Measurements from ENCODE around the gene GRB10.

DNA sequence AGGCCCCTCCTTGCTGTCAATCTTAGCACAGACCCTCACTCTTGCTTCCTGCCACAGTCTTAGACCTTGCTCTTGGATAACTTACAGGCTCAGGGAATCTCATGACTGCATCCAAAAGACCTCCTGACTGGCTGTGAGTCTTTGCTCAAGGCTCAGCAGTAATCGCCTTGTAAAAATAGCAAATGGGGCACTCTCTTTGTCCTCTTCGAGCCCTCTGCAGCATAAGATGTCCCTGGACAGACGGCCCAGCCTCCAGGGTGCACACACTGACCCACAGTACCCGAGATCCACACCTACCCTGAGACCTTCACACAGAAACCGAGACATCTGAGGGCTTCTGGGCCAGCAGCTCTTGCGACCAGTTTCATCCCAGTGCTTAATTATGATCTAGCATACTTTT lies 151.6 kb downstream of the GRB10 start:
- TF ChIP-seq, protein P1, sequence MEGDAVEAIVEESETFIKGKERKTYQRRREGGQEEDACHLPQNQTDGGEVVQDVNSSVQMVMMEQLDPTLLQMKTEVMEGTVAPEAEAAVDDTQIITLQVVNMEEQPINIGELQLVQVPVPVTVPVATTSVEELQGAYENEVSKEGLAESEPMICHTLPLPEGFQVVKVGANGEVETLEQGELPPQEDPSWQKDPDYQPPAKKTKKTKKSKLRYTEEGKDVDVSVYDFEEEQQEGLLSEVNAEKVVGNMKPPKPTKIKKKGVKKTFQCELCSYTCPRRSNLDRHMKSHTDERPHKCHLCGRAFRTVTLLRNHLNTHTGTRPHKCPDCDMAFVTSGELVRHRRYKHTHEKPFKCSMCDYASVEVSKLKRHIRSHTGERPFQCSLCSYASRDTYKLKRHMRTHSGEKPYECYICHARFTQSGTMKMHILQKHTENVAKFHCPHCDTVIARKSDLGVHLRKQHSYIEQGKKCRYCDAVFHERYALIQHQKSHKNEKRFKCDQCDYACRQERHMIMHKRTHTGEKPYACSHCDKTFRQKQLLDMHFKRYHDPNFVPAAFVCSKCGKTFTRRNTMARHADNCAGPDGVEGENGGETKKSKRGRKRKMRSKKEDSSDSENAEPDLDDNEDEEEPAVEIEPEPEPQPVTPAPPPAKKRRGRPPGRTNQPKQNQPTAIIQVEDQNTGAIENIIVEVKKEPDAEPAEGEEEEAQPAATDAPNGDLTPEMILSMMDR (conservative IDR thresholded peaks at IDR 0.05): no peak
- TF ChIP-seq EZH2 (IDR thresholded peaks at IDR 0.05; ENCODE audit: low read depth): no peak
